Natural killer cell treated with Interleukin-12 subunit alpha and Interleukin-12 subunit beta and Interleukin-15 and Interleukin-18, amount 100 ng/mL, for 72 hours (primary cell): ENCODE measurements around the gene ZNF225. TPM values are rescaled to one million over a fixed set of nuclear protein-coding genes. Genes with fewer than 3 reads are reported as not detected.
A peak's percentile ranks its signal among the peaks of the same experiment; 100 is the strongest.
"Not testable (repeated sequence)": the region's sequence is repeated elsewhere in the genome, so short reads cannot be mapped to it uniquely, and the experiment has no call there.

ENCODE experiments used
- ATAC-seq, 2 donors: fragments of 150-1000 bp; cut with Tn5 transposase in 1 of 2; sonication (Bioruptor Pico), chemical (Tn5 transposase) in 1 of 2; 2 replicates each; pipeline ENCODE4 v1.10.0; 2021
- DNase-seq: peaks from one replicate; pipeline ENCODE4 v3.0.0; 2022; ENCODE audit warnings: low spot score
- H3K27ac Mint-ChIP-seq, 2 donors: 1 replicate in 1 of 2; 2 replicates in 1 of 2; pipeline ENCODE4 v1.8.0; 2022; ENCODE audit warnings: mixed read lengths in 2 of 2, mild to moderate bottlenecking in 1 of 2, moderate library complexity in 1 of 2
- H3K27me3 Mint-ChIP-seq, 2 donors: 1 replicate in 1 of 2; 2 replicates in 1 of 2; pipeline ENCODE4 v1.8.0; 2022; ENCODE audit warnings: mixed read lengths in 2 of 2
- H3K36me3 Mint-ChIP-seq: one replicate; pipeline ENCODE4 v1.8.0; 2022; ENCODE audit warnings: mixed read lengths
- H3K4me1 Mint-ChIP-seq, 2 donors: 1 replicate in 1 of 2; 2 replicates in 1 of 2; pipeline ENCODE4 v1.8.0; 2022; ENCODE audit warnings: low read depth in 2 of 2, mixed read lengths in 2 of 2, mild to moderate bottlenecking in 1 of 2
- H3K4me3 Mint-ChIP-seq: one replicate; pipeline ENCODE4 v1.8.0; 2022; ENCODE audit warnings: mixed read lengths
- H3K9me3 Mint-ChIP-seq: 2 replicates; pipeline ENCODE4 v1.8.0; 2022; ENCODE audit warnings: mixed read lengths
- total RNA-seq, 2 donors: library from RNA; stranded (reverse); gene quantifications; one replicate each; pipeline ENCODE4 v1.2.3, GENCODE V29; 2022

ZNF225 gene
- total RNA-seq, 2 donors from 2014 or later = 4.7 to 5.4 TPM

- H3K36me3 Mint-ChIP-seq = peaks cover 25% of the 10 kb centered on the region
- no peak for DNase-seq
- H3K4me3 Mint-ChIP-seq = peak overlapping the region; percentile 99
- ATAC-seq = no peak
- peaks cover 6% of the 10 kb centered on the region for H3K9me3 Mint-ChIP-seq
- no peaks in the 10 kb centered on the region for H3K27me3 Mint-ChIP-seq
- H3K27ac Mint-ChIP-seq = peak overlapping the region; percentile 82 to 93
- H3K4me1 Mint-ChIP-seq = peaks cover 22% of the 10 kb centered on the region in 2 donors
These were observed 688 bp downstream of the ZNF225 start for GRCh38 chr19:44113784-44114390.

DNA sequence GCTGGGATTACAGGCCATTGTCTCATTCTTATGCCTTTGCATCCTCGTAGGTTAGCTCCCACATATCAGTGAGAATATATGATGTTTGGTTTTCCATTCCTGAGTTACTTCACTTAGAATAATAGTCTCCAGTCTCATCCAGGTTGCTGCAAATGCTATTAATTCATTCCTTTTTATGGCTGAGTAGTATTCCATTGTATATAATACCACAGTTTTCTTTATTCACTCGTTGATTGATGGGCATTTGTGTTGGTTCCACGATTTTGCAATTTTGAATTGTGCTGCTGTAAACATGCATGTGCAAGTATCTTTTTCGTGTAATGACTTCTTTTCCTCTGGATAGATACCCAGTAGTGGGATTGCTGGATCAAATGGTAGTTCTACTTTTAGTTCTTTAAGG lies 8.0 kb downstream of the ZNF225 start:
- ATAC-seq = not testable (repeated sequence)

GRCh38 chr19:44131955-44132354 lies 18.8 kb downstream of the ZNF225 start:
- Mint-ChIP-seq H3K27ac (no peak overlapping the region), H3K36me3 (peaks cover 31% of the 10 kb centered on the region), H3K9me3 (peaks cover 12% of the 10 kb centered on the region), H3K4me1 (no peaks in the 10 kb centered on the region), H3K27me3 (peaks cover 0 to 2% of the 10 kb centered on the region in 2 donors), H3K4me3 (no peak overlapping the region)
- ATAC-seq = no peak
- DNase-seq = no peak

More for the DNA sequence above, 8.0 kb downstream of the ZNF225 start:
- H3K27me3 Mint-ChIP-seq, H3K4me3 Mint-ChIP-seq, H3K27ac Mint-ChIP-seq, DNase-seq, H3K4me1 Mint-ChIP-seq: not testable (repeated sequence)
- Mint-ChIP-seq H3K36me3 (peaks cover 76% of the 10 kb centered on the region), H3K9me3 (peaks cover 13% of the 10 kb centered on the region)

DNA sequence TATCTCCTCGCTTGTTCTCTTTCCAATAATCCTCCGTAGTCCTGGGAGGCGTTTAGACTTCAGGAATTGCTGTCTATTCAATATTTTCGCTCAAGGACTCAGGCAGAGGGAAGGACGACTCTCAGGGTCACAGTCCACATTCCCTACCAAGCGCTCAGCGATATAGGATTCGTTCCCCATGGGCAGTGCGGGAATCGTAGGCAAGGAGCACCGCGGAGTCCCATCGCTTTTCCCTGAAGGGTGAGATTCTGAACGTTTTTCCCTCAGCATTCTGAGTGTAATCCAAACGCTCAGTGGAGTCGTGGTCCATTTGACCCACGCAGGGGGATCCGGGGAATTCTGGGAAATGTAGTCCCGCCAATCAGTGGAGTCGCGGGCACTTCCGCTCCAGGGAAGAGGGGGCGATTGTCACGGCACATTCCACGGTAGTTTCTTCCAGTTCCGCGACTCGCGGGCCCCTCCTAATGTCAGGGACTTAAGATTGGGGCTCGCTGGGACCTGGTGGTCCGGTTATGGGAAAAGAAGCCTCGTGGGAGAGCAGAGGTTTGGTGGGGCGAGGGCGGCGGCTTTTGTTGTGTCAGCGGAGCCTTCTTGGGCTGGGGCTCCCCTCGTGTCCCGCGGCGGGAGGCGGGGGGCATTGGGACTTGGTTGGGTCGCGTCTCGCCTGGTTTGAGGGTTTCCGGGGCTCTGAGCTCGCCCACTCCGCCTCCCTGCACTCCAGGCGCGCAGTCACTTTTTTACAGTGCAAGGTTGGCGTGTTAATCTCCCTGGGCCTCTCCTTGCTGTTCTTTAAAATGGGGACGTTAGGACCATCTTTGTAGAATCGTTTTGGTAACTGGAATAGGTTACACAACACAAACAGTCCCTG lies 28.2 kb downstream of the ZNF225 start, which contains the start of gene ZNF234:
Gene ZNF234 (plus strand): TSS at position 364 of the 868 bp plus-strand sequence. CDS start 3,079 bp downstream, outside the sequence.
- peak within 1 kb of the TSS; percentile 99 for H3K4me3 Mint-ChIP-seq
- ATAC-seq = peak; percentile 93 to 94

DNA sequence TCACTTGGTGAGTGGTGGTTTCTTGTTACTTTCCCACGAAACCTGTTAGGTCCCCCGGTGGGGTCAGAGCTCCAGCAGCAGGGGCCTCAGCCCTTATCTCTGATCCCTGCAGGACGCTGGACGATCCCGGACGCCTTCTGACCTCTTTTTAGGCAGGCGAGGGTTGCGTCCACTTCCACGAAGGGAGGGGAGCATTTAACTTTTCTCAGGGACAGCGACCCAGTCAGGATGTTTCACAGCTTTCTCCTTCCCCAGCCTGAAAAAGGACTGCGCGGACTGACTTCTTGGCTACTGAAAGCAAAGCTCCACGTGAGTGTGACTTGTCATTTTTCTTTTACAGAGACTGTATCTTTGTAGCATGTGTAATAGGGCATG lies 28.8 kb downstream of the ZNF225 start:
- peaks cover 17% of the 10 kb centered on the region in 2 donors for H3K4me1 Mint-ChIP-seq
- H3K4me3 Mint-ChIP-seq = peak overlapping the region; percentile 99
- no peaks in the 10 kb centered on the region for H3K27me3 Mint-ChIP-seq
- peaks cover 3% of the 10 kb centered on the region for H3K9me3 Mint-ChIP-seq
- H3K36me3 Mint-ChIP-seq = peaks cover 27% of the 10 kb centered on the region
- DNase-seq (no peak), ATAC-seq (peak; percentile 8 to 51)
- peak overlapping the region; percentile 91 for H3K27ac Mint-ChIP-seq

More for the DNA sequence above, 28.2 kb downstream of the ZNF225 start, which contains the start of gene ZNF234:
- Mint-ChIP-seq H3K27ac (peak within 1 kb of the TSS; percentile 91), H3K27me3 (peaks cover 0 to 2% of the 10 kb centered on the region in 2 donors), H3K9me3 (peaks cover 7% of the 10 kb centered on the region), H3K4me1 (peaks cover 17% of the 10 kb centered on the region in 2 donors), H3K36me3 (peaks cover 31% of the 10 kb centered on the region)
- peak; percentile 80 for DNase-seq

DNA sequence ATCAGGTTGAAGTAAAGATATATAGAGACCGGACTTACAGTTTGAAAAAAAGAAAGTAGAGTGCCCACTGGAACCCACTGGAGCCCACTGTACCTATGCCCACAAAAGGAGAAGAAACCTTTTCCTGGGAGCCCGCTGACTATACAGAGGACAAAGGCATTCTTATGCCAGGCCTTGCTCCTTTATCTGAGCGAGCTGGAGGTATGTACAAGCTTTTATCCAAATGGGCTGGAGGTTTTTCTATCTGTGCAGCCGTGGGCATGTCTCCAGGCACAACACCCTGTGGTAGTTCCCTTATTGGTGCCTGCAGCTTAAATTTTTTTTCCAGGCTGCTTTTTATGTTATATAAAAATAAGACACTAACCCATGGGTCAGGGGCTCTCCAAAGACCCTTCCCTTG lies 36.6 kb downstream of the ZNF225 start:
- Mint-ChIP-seq H3K9me3 (no peaks in the 10 kb centered on the region), H3K27me3 (no peaks in the 10 kb centered on the region), H3K4me1 (no peaks in the 10 kb centered on the region), H3K27ac (no peak overlapping the region), H3K4me3 (no peak overlapping the region), H3K36me3 (peaks cover 62% of the 10 kb centered on the region)
- ATAC-seq (no peak), DNase-seq (no peak)

- no peaks in the 10 kb centered on the region for H3K27me3 Mint-ChIP-seq
These were observed 38.3 kb downstream of the ZNF225 start for GRCh38 chr19:44151491-44151890.

GRCh38 chr19:44156475-44156874 lies 43.3 kb downstream of the ZNF225 start:
- DNase-seq = no peak
- Mint-ChIP-seq H3K9me3 (peaks cover 14% of the 10 kb centered on the region), H3K36me3 (peaks cover 49% of the 10 kb centered on the region), H3K27ac (no peak overlapping the region), H3K4me1 (no peaks in the 10 kb centered on the region), H3K4me3 (no peak overlapping the region), H3K27me3 (no peaks in the 10 kb centered on the region)
- no peak for ATAC-seq

More at GRCh38 chr19:44151491-44151890, 38.3 kb downstream of the ZNF225 start:
- H3K4me3 Mint-ChIP-seq = no peak overlapping the region
- DNase-seq = no peak
- peaks cover 63% of the 10 kb centered on the region for H3K36me3 Mint-ChIP-seq
- H3K4me1 Mint-ChIP-seq = no peaks in the 10 kb centered on the region
- no peak overlapping the region for H3K27ac Mint-ChIP-seq
- no peak for ATAC-seq
- H3K9me3 Mint-ChIP-seq = peaks cover 2% of the 10 kb centered on the region

- ATAC-seq (no peak), DNase-seq (no peak)
- H3K9me3 Mint-ChIP-seq = peaks cover 6% of the 10 kb centered on the region
- H3K36me3 Mint-ChIP-seq = peaks cover 39% of the 10 kb centered on the region
- no peaks in the 10 kb centered on the region for H3K27me3 Mint-ChIP-seq
- peaks cover 17 to 30% of the 10 kb centered on the region in 2 donors for H3K4me1 Mint-ChIP-seq
- H3K27ac Mint-ChIP-seq = no peak overlapping the region
- no peak overlapping the region for H3K4me3 Mint-ChIP-seq
These were observed 50.6 kb downstream of the ZNF225 start for GRCh38 chr19:44163789-44164188.

GRCh38 chr19:44164327-44164672 lies 51.1 kb downstream of the ZNF225 start:
- peak overlapping the region; percentile 80 to 96 for H3K27ac Mint-ChIP-seq
- DNase-seq (no peak), ATAC-seq (no peak)
- H3K9me3 Mint-ChIP-seq = peaks cover 6% of the 10 kb centered on the region
- peak overlapping the region; percentile 91 for H3K4me3 Mint-ChIP-seq
- peaks cover 17 to 30% of the 10 kb centered on the region in 2 donors for H3K4me1 Mint-ChIP-seq
- no peaks in the 10 kb centered on the region for H3K27me3 Mint-ChIP-seq
- peaks cover 44% of the 10 kb centered on the region for H3K36me3 Mint-ChIP-seq

DNA sequence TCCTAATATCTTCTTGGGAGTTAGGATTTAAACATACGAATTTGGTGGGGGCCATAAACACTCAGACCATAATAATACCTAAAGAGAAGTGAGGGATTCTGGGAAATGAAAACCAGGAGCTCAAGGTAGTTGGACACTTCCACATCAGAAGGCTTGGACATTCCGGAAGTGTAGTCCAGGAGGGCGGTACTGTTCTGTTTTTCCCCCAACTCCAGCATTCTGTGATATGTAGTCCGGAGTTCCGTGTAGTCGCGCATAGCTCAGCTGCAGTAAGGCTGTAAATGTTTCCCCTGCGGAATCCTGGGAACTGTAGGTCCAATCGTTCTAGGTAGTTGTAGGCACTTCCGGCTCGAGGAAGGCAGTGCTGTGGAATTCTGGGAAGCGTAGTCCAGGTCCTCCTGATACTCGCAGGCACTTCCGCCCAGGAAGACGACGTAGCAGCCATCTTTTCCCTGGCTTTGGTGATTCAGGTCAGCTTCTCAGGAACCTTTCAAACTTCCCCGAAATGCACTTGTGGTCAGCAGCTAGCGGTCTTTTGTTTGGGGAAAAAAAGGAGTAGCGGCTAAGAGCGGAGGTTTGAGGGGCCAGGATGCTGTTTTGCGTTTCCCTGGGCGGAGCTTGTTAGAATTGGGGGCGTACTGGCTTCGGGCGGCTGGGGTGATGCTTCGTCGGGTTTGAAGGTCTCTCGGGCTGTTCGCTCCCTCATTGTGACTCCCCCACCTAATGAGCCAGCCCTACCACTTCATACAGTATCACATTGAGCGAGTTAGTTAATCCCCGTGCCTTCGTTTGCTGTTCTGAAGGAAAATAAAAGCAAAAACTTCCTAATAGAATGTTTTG lies 51.7 kb downstream of the ZNF225 start, which contains the start of gene ZNF226:
Gene ZNF226 (plus strand): TSS at position 428 of the 840 bp plus-strand sequence. CDS start 4,981 bp downstream, outside the sequence.
- H3K27me3 Mint-ChIP-seq = no peaks in the 10 kb centered on the region
- H3K4me3 Mint-ChIP-seq = peak within 1 kb of the TSS; percentile 91
- H3K4me1 Mint-ChIP-seq = peaks cover 17 to 30% of the 10 kb centered on the region in 2 donors
- peaks cover 50% of the 10 kb centered on the region for H3K36me3 Mint-ChIP-seq
- ATAC-seq = peak; percentile 94 to 98
- peak; percentile 90 for DNase-seq
- H3K9me3 Mint-ChIP-seq = peaks cover 6% of the 10 kb centered on the region
- peak within 1 kb of the TSS; percentile 80 to 96 for H3K27ac Mint-ChIP-seq

DNA sequence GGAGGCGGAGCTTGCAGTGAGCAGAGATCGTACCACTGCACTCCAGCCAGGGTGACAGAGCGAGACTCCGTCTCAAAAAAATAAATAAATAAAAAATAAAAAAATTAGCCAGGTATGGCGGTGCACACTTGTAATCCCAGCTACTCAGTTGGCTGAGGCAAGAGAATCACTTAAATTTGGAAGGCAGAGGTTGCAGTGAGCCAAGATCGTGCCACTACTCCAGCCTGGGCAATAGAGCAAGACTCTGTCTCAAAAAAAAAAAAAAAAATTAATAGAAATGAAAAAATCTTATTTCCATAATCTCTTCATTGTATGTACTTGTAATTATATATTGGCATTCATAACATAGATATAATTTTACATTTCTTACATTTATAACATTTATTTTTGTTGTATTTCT lies 57.5 kb downstream of the ZNF225 start:
- H3K4me3 Mint-ChIP-seq, ATAC-seq, H3K27me3 Mint-ChIP-seq, DNase-seq, H3K27ac Mint-ChIP-seq: not testable (repeated sequence)
- peaks cover 14% of the 10 kb centered on the region for H3K9me3 Mint-ChIP-seq
- H3K4me1 Mint-ChIP-seq = peaks cover 11 to 17% of the 10 kb centered on the region in 2 donors
- peaks cover 70% of the 10 kb centered on the region for H3K36me3 Mint-ChIP-seq

DNA sequence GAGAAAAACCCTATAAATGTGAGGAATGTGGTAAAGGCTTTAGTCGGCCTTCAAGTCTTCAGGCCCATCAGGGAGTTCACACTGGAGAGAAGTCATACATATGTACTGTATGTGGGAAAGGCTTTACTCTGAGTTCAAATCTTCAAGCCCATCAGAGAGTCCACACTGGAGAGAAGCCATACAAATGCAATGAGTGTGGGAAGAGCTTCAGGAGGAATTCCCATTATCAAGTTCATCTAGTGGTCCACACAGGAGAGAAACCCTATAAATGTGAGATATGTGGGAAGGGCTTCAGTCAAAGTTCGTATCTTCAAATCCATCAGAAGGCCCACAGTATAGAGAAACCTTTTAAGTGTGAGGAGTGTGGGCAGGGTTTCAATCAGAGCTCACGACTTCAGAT lies 63.4 kb downstream of the ZNF225 start:
- Mint-ChIP-seq H3K36me3 (peaks cover 74% of the 10 kb centered on the region), H3K4me1 (no peaks in the 10 kb centered on the region), H3K27ac (no peak overlapping the region), H3K27me3 (no peaks in the 10 kb centered on the region), H3K4me3 (no peak overlapping the region), H3K9me3 (peaks cover 33% of the 10 kb centered on the region)
- no peak for DNase-seq
- no peak for ATAC-seq
